K562 (cell line): ENCODE measurements around the gene FCSK. TPM values are rescaled to one million over a fixed set of nuclear protein-coding genes. Genes with fewer than 3 reads are reported as not detected.

Experiments
- ATAC-seq: fragments of 200-7000 bp; cut with Tn5 transposase; 3 replicates; pipeline ENCODE4 v1.9.1; 2020; ENCODE audit warnings: moderate library complexity
- BruUV-seq: library from RNA; stranded (reverse); fragments of 400-500 nt; replicated peaks from 2 replicates; lab custom pipeline; 2021; lab: Mats Ljungman, UMichigan
- CTCF ChIA-PET: fragments of 300-600 bp; formaldehyde crosslinking; extraction: SDS; loops from one replicate; lab custom pipeline; 2021; ENCODE audit warnings: low intra/inter-chr PET ratio; lab: Yijun Ruan, JAX
- POLR2A ChIA-PET: fragments of 300-600, 350-650 bp; sonication (Branson Sonifier 250); formaldehyde crosslinking; extraction: SDS; loops from one replicate; lab custom pipeline; 2021; ENCODE audit warnings: antibody characterized with exemption, inconsistent platforms; lab: Yijun Ruan, JAX
- DNase-seq, 4 experiments: peaks; one replicate each; pipeline versions ENCODE4 v3.0.0 to v3.0.0-alpha.2; 2011 to 2018; ENCODE audit warnings: low spot score in 3 of 4, mixed read lengths in 3 of 4; ENCODE audit errors: extremely low read depth in 1 of 4
- FAIRE-seq: peaks from 2 replicates; lab custom pipeline; 2011; peaks lifted over from hg19 to GRCh38; lab: Jason Lieb, UNC
- H2AFZ ChIP-seq: 2 replicates; pipeline ENCODE4 v1.6.0; 2011; ENCODE audit warnings: low read depth, low read length, control low read depth, inconsistent platforms
- H3K27ac ChIP-seq: fragments of 200-600 bp; 3 replicates; pipeline ENCODE4 v1.8.0; 2011; ENCODE audit warnings: low read depth, mild to moderate bottlenecking, control low read depth, inconsistent platforms, low read length, moderate library complexity, mixed read lengths; ENCODE audit errors: extremely low read depth
- H3K27me3 ChIP-seq, 2 experiments: fragments of 300-600 bp in 1 of 2; 2 replicates in 1 of 2; 3 replicates in 1 of 2; pipeline versions ENCODE4 v1.6.0 to v1.8.0; 2011; ENCODE audit warnings: inconsistent platforms in 2 of 2, low read length in 2 of 2, mild to moderate bottlenecking in 1 of 2, mixed read lengths in 1 of 2, moderate library complexity in 1 of 2; ENCODE audit not compliant: control insufficient read depth in 2 of 2, insufficient read depth in 2 of 2
- H3K36me3 ChIP-seq: fragments of 300-600 bp; 3 replicates; pipeline ENCODE4 v1.8.0; 2011; ENCODE audit warnings: mild to moderate bottlenecking, low read length, inconsistent platforms; ENCODE audit not compliant: control insufficient read depth, insufficient read depth
- H3K4me1 ChIP-seq, 2 experiments: fragments of 200-600 bp in 1 of 2; replicated peaks in 1 of 2; 2 replicates in 1 of 2; 3 replicates in 1 of 2; pipeline versions ENCODE4 v1.5.1 to v1.8.0; 2011; ENCODE audit warnings: inconsistent platforms in 2 of 2, low read length in 2 of 2, mild to moderate bottlenecking in 1 of 2, mixed read lengths in 1 of 2, moderate library complexity in 1 of 2; ENCODE audit not compliant: control insufficient read depth in 2 of 2, insufficient read depth in 2 of 2
- H3K4me2 ChIP-seq: 2 replicates; pipeline ENCODE4 v1.6.1; 2011; ENCODE audit warnings: low read length, control low read depth, inconsistent platforms, mixed read lengths; ENCODE audit not compliant: insufficient read depth
- H3K4me3 ChIP-seq: fragments of 200-600 bp; sonication (generic), shearing (Covaris generic); 2 replicates; pipeline ENCODE4 v1.5.1; 2016; ENCODE audit warnings: control low read depth, inconsistent platforms
- H3K79me2 ChIP-seq: fragments of 200-600 bp; 3 replicates; pipeline ENCODE4 v1.8.0; 2011; ENCODE audit warnings: low read length, inconsistent platforms; ENCODE audit not compliant: control insufficient read depth, insufficient read depth
- H3K9ac ChIP-seq, 2 experiments: 2 replicates each; pipeline versions ENCODE4 v1.6.0 to v1.6.1; 2011; ENCODE audit warnings: low read depth in 2 of 2, low read length in 2 of 2, control low read depth in 1 of 2, inconsistent platforms in 1 of 2, mild to moderate bottlenecking in 1 of 2, mixed read lengths in 1 of 2; ENCODE audit not compliant: insufficient read depth in 1 of 2
- H3K9me1 ChIP-seq: one replicate; pipeline ENCODE4 v1.6.0; 2011; ENCODE audit warnings: inconsistent platforms, mild to moderate bottlenecking, low read length, moderate library complexity; ENCODE audit not compliant: control insufficient read depth, insufficient read depth
- H3K9me3 ChIP-seq: replicated peaks from 2 replicates; pipeline ENCODE4 v1.5.1; 2011; ENCODE audit warnings: low read depth, low read length, inconsistent platforms; ENCODE audit not compliant: control insufficient read depth, insufficient read depth
- H4K20me1 ChIP-seq: replicated peaks from 2 replicates; pipeline ENCODE4 v1.6.1; 2011; ENCODE audit warnings: low read length, inconsistent platforms, mixed read lengths; ENCODE audit not compliant: control insufficient read depth, insufficient read depth
- EP400 ChIP-seq: fragments of 450-650 bp; IDR thresholded peaks from 2 replicates; pipeline ENCODE4 v1.6.1; 2017; ENCODE audit warnings: antibody characterized with exemption, mild to moderate bottlenecking, moderate library complexity
- ETV5 ChIP-seq: sonication (generic); formaldehyde crosslinking; IDR thresholded peaks from 2 replicates; pipeline ENCODE4 v1.4.0; 2020; ENCODE audit warnings: low read depth, mild to moderate bottlenecking, missing genetic modification reagents
- SIX5 ChIP-seq, 2 experiments: IDR thresholded peaks; 2 replicates each; pipeline ENCODE4 v1.6.1; 2011; ENCODE audit warnings: low read length in 2 of 2, borderline replicate concordance in 1 of 2, low read depth in 1 of 2, mild to moderate bottlenecking in 1 of 2, moderate library complexity in 1 of 2; ENCODE audit not compliant: insufficient read depth in 1 of 2
- ZNF239 ChIP-seq: fragments of 250-450 bp; sonication (Bioruptor Pico); IDR thresholded peaks from 2 replicates; pipeline ENCODE4 v1.4.0; 2020; ENCODE audit warnings: mild to moderate bottlenecking
- ZNF77 ChIP-seq: fragments of 250-450 bp; sonication (Bioruptor Pico); IDR thresholded peaks from 2 replicates; pipeline ENCODE4 v1.5.0; 2020
- WGBS: fragments of 100-300 bp; shearing (Covaris generic); methylation state at CpG from one replicate; pipeline ENCODE4 v1.1.6; 2016; ENCODE audit warnings: low coverage, mixed read lengths; ENCODE audit not compliant: insufficient coverage; ENCODE audit errors: missing lambda C conversion rate; 5-methylcytosine and 5-hydroxymethylcytosine counted together
- in situ Hi-C: fragments of 300-500 bp; cut with MboI; formaldehyde crosslinking; loops from 4 replicates; pipeline ENCODE4 v1.15.0; 2018; ENCODE audit warnings: inconsistent platforms, mixed read lengths
- intact Hi-C: fragments of 100-400 bp; cut with micrococcal nuclease; formaldehyde crosslinking; loops from 2 replicates; pipeline ENCODE4 v1.14.2; 2022
- polyA plus RNA-seq, 8 experiments: library from polyadenylated mRNA; depleted of rRNA in 4 of 8; stranded (reverse) in 5 of 8; unstranded in 3 of 8; fragments of >200 nt; fragmentation: Nextera tagmentation in 2 of 8; fragmentation: Illumina TruSeq in 1 of 8; extraction: Ambion mirVana in 2 of 8; extraction: Trizol in 1 of 8; gene quantifications; 2 replicates each; pipeline versions ENCODE4 v1.2.1 to v1.2.3, GENCODE V29; 2011 to 2014; ENCODE audit warnings: inconsistent platforms in 1 of 8, missing spikeins in 1 of 8
- total RNA-seq, 7 experiments: library from RNA; depleted of rRNA in 6 of 7; stranded (reverse); fragments of >200 nt in 6 of 7; fragmentation: Illumina TruSeq in 2 of 7; extraction: Trizol in 2 of 7; gene quantifications; 2 replicates each; pipeline versions ENCODE4 v1.2.1 to v1.2.3, GENCODE V29; 2011 to 2021; ENCODE audit warnings: low replicate concordance in 1 of 7
- TF ChIP-seq, protein P1 (sequence below), 2 experiments: fragments of 450-650 bp in 1 of 2; sonication (generic) in 1 of 2; formaldehyde crosslinking in 1 of 2; IDR thresholded peaks in 1 of 2; conservative IDR thresholded peaks in 1 of 2; 2 replicates each; pipeline versions ENCODE4 v1.6.1 to v1.8.1; 2016 to 2023; ENCODE audit warnings: mild to moderate bottlenecking in 2 of 2, moderate library complexity in 2 of 2, inconsistent platforms in 1 of 2, missing genetic modification reagents in 1 of 2

Gene FCSK
- total and polyA plus RNA-seq, 9 of the 15 experiments (the other 6 are each of a cell fraction or from before 2014, with no cell fraction given) = 0.92 to 18.6 (median 8.3) TPM

DNA sequence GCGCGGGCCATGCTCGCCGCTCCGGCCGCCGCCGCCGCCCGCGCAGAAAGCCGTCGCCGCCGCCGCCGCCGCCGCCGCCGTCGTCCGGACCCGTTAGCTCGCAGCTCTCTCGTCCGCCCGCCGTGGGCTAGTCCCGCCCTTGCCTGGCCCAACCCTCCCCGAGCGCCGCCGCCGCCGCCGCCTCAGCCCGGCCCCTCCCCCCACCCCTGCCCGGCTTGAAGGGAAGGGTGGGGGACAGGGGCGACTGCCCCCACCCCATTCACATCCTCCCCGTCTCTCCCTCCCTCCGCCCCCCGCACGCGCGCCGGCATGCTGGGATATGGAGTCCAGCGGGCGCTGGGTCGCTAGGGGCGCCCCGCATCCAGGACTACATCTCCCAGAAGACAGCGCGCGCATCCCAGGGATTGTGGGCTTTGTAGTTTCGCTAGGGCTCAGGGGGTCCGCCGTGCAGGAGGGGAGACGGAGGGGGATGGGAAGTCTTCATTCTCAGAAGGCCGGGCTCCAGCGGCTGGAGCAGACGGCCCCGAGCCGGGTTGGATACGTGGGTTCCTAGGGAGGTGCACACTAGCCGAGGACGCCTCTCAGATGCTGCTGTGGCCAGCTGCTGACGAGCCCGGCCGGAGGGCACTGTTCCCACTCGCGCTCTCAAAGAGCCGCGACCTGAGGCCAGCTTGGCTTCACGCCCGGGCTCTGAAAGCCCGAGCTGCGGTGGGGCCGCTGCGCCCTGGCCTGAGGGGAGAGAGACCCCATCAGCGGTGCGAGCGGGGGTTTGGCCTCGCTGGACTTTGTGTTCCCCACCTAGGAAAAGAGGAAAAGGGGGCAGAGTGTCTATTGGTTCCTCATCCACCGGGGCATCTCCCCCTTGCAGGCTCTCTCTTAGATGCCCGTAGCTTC, 15.2 kb upstream of the FCSK start, which contains the start of gene ST3GAL2 (continued):
- TF ChIP-seq ZNF239 (CRISPR knock-in tag) (peak; percentile 80), SIX5 (IDR thresholded peaks at IDR 0.05; ENCODE audit: borderline replicate concordance in 1 of 2, insufficient read depth in 1 of 2, low read depth in 1 of 2, low read length in 2 of 2) (peak; percentile 99 to 100), ZNF77 (no peak), ETV5 (CRISPR knock-in tag) (no peak)

DNA sequence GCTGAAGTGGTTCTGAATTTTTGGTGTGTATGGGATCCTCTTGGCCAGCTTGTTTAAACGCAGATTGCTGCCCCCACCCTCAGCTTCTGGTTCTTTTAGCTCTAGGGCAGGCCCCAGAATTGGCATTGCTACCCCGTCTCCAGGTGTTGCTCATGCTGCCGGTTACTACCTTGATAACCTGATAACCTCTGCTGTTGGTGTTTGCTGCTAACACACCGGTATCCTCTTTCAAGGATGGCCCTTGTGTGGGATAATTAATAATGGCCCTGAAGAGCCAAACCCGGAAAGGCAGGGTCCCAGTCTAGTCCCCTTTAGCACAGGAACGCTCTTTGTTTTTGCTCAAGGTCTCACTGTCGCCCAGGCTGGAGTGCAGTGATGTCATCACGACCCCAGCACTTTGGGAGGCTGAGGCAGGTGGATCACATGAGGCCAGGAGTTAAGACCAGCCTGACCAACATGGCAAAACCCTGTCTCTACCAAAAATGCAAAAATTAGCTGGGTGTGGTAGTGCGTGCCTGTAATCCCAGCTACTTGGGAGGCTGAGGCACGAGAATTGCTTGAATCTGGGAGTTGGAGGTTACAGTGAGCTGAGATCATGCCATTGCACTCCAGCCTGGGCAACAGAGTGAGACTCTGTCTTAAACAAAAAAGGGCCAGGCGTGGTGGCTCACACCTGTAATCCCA, 14.2 kb upstream of the FCSK start:
- in situ Hi-C loops = no loop called here
- peaks cover 22 to 25% of the 10 kb centered on the region in 2 experiments for H3K4me1 ChIP-seq
- POLR2A ChIA-PET = interaction anchor here (0.6 to 2.2 kb wide), 3 partner anchors 8 to 22 kb away, joined by 3 to 10 read pairs (median 4); no protein-coding TSS in a partner anchor
- H3K27ac ChIP-seq = peak overlapping the region; percentile 93; the same call in 2 of the 3 replicates
- no peaks in the 10 kb centered on the region for H3K27me3 ChIP-seq
- H3K9ac ChIP-seq = peak overlapping the region; percentile 1 to 82; a peak in 3 of 4 replicates
- peaks cover 9% of the 10 kb centered on the region; the same call in 2 of the 3 replicates for H3K36me3 ChIP-seq
- no peaks in the 10 kb centered on the region for H3K9me3 ChIP-seq
- peak in 1 of 4 experiments; percentile 6 for DNase-seq
- H3K9me1 ChIP-seq = no peaks in the 10 kb centered on the region
- H4K20me1 ChIP-seq = no peaks in the 10 kb centered on the region
- no peak for ATAC-seq
- no peak for FAIRE-seq
- no peak for TF ChIP-seq EP400
- TF ChIP-seq, protein P1, sequence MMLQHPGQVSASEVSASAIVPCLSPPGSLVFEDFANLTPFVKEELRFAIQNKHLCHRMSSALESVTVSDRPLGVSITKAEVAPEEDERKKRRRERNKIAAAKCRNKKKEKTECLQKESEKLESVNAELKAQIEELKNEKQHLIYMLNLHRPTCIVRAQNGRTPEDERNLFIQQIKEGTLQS (IDR thresholded peaks at IDR 0.05) = peak; percentile 52
- TF ChIP-seq, protein P1 (CRISPR knock-in tag; conservative IDR thresholded peaks at IDR 0.05) = no peak
- TF ChIP-seq, all 486 proteins: peak for 1
- Histone ChIP-seq H2AFZ (peak overlapping the region; percentile 99), H3K4me3 (no peak overlapping the region), H3K79me2 (peaks cover 36% of the 10 kb centered on the region), H3K4me2 (peak overlapping the region; percentile 90)
- CTCF ChIA-PET = no interaction called here
- no TSS peak for BruUV-seq
- WGBS = 59% methylated on average over 11 of the region's 11 CpGs
- intact Hi-C loops = no loop called here
